Left kidney (tissue), 2 donors: ENCODE data around the gene HEATR9. TPM values are rescaled to one million over a fixed set of nuclear protein-coding genes. Genes with fewer than 3 reads are reported as not detected.

Source experiments
- DNase-seq: peaks from one replicate; pipeline ENCODE4 v3.0.0-alpha.2; 2013
- polyA plus RNA-seq: library from polyadenylated mRNA; unstranded; fragments of 120-200 nt; gene quantifications from one replicate; pipeline ENCODE4 v1.2.1, GENCODE V29; 2013; ENCODE audit not compliant: insufficient read length

The HEATR9 gene
- polyA plus RNA-seq, 1 donor, result 0.20 TPM

- DNase-seq, result no peak
Observed at GRCh38 chr17:35895636-35896587, 27.2 kb upstream of the HEATR9 start.

- DNase-seq, result no peak
Observed at GRCh38 chr17:35894206-35894605, 25.5 kb upstream of the HEATR9 start.

GRCh38 chr17:35893751-35894150, 25.1 kb upstream of the HEATR9 start:
- no peak for DNase-seq

- no peak for DNase-seq
Observed at GRCh38 chr17:35892091-35893035, 23.7 kb upstream of the HEATR9 start.

- DNase-seq, result no peak
Observed at GRCh38 chr17:35891269-35891668, 22.6 kb upstream of the HEATR9 start.

GRCh38 chr17:35890774-35891155, 22.1 kb upstream of the HEATR9 start:
- DNase-seq, result no peak

- peak; percentile 81 for DNase-seq
Observed at GRCh38 chr17:35889818-35890773, 21.4 kb upstream of the HEATR9 start.

GRCh38 chr17:35889241-35889640, 20.6 kb upstream of the HEATR9 start:
- no peak for DNase-seq

- no peak for DNase-seq
Observed at GRCh38 chr17:35879773-35880654, 11.3 kb upstream of the HEATR9 start, which contains the start of gene CCL5. CCL5 (minus strand) TSS chr17:35880360.

- no peak for DNase-seq
Observed at GRCh38 chr17:35878361-35878760, 9.7 kb upstream of the HEATR9 start.

GRCh38 chr17:35877345-35878029, 8.8 kb upstream of the HEATR9 start:
- no peak for DNase-seq

GRCh38 chr17:35876534-35876933, 7.8 kb upstream of the HEATR9 start:
- no peak for DNase-seq

GRCh38 chr17:35875800-35876139, 7.1 kb upstream of the HEATR9 start:
- no peak for DNase-seq

GRCh38 chr17:35875072-35875799, 6.5 kb upstream of the HEATR9 start:
- no peak for DNase-seq

GRCh38 chr17:35872196-35872980, 3.7 kb upstream of the HEATR9 start:
- DNase-seq, result no peak

- DNase-seq, result no peak
Observed at GRCh38 chr17:35870906-35871819, 2.5 kb upstream of the HEATR9 start.

GRCh38 chr17:35867574-35867973, 1.1 kb downstream of the HEATR9 start:
- no peak for DNase-seq
